ENCODE measurements around the gene SNTB2. TPM values are rescaled to one million over a fixed set of nuclear protein-coding genes. Genes with fewer than 3 reads are reported as not detected.

The SNTB2 gene
- total RNA-seq, 1 experiment from 2014 or later = 20.2 TPM

- Histone ChIP-seq H3K79me1 (ENCODE audit: insufficient read depth, low read depth, low read length, poor library complexity, severe bottlenecking) (peaks cover 2% of the 10 kb centered on the region), H3K9me3 (ENCODE audit: control insufficient read depth, low read depth, low read length) (no peaks in the 10 kb centered on the region), H4K20me1 (ENCODE audit: control insufficient read depth, insufficient read depth, insufficient read length) (no peaks in the 10 kb centered on the region), H3K27ac (ENCODE audit: insufficient read length, low read depth, low read length) (no peak overlapping the region), H3K27me3 (ENCODE audit: insufficient read depth, low read length) (no peaks in the 10 kb centered on the region), H4K8ac (replicated peaks; ENCODE audit: insufficient read length, low read depth, low read length) (no peak overlapping the region), H3K14ac (ENCODE audit: insufficient read depth, low read length) (no peak overlapping the region), H3K4me2 (ENCODE audit: insufficient read depth, insufficient read length, low read length) (no peak overlapping the region), H3K23ac (ENCODE audit: insufficient read length, low read depth, low read length) (no peak overlapping the region), H2BK20ac (ENCODE audit: low read depth, low read length, poor library complexity, severe bottlenecking) (no peak overlapping the region), H4K5ac (ENCODE audit: insufficient read length, low read depth, low read length) (no peak overlapping the region), H2BK12ac (ENCODE audit: insufficient read length, low read depth, low read length) (no peak overlapping the region), H2BK5ac (ENCODE audit: insufficient read length, low read length) (no peak overlapping the region), H3K18ac (ENCODE audit: insufficient read length, low read depth, low read length) (no peak overlapping the region), H3K9ac (ENCODE audit: extremely low read depth, insufficient read length, low read length) (no peak overlapping the region), H2BK120ac (ENCODE audit: low read depth, low read length, poor library complexity, severe bottlenecking) (no peak overlapping the region), H2AFZ (ENCODE audit: low read length) (no peak overlapping the region), H3K79me2 (ENCODE audit: insufficient read depth, low read length) (no peaks in the 10 kb centered on the region; the same call in 1 of the 2 replicates), H3K4me1 (ENCODE audit: insufficient read depth, low read length) (no peaks in the 10 kb centered on the region), H2AK5ac (ENCODE audit: insufficient read length, low read length) (no peak overlapping the region), H4K91ac (ENCODE audit: insufficient read length, low read depth, low read length) (no peak overlapping the region), H3K56ac (ENCODE audit: insufficient read length, low read depth, low read length) (no peak overlapping the region), H3K23me2 (ENCODE audit: insufficient read length, low read depth, low read length, poor library complexity, severe bottlenecking) (no peaks in the 10 kb centered on the region), H3T11ph (ENCODE audit: low read length) (no peak overlapping the region), H3K4ac (ENCODE audit: low read depth, low read length) (no peak overlapping the region), H2BK15ac (ENCODE audit: low read depth, low read length) (no peak overlapping the region)
- no peak for TF ChIP-seq CTCF (conservative IDR thresholded peaks at IDR 0.05)
- Mint-ChIP-seq H3K4me1 (peaks cover 3 to 11% of the 10 kb centered on the region in 2 experiments; a peak in 2 of 4 replicates), H3K4me3 (no peak overlapping the region), H3K27ac (0 out of 7 replicates have a peak overlapping the region, but pooled peaks of 1 of the 3 experiments have one; percentile 67), H3K27me3 (ENCODE audit: low read depth) (no peaks in the 10 kb centered on the region), H3K9me3 (no peaks in the 10 kb centered on the region), H3K36me3 (ENCODE audit: insufficient read depth in 1 of 3, low read depth in 3 of 3) (peaks cover 2 to 6% (median 5%) of the 10 kb centered on the region in 3 experiments; a peak in 6 of 7 replicates)
- no peak for DNase-seq
Observed at GRCh38 chr16:69194488-69194887, 7.5 kb downstream of the SNTB2 start.
